GM12878 (cell line): Measurements from ENCODE around the gene MARS1. TPM values are rescaled to one million over a fixed set of nuclear protein-coding genes. Genes with fewer than 3 reads are reported as not detected.

Experiments
- BACH1 ChIP-seq: fragments of 450-650 bp; IDR thresholded peaks from 2 replicates; pipeline ENCODE4 v1.6.1; 2017; ENCODE audit warnings: mild to moderate bottlenecking, borderline replicate concordance
- CEBPZ ChIP-seq: fragments of 150-350 bp; IDR thresholded peaks from 2 replicates; pipeline ENCODE4 v1.6.1; 2016; ENCODE audit warnings: low read depth, low read length
- CREM ChIP-seq: IDR thresholded peaks from 2 replicates; pipeline ENCODE4 v1.6.1; 2014; ENCODE audit warnings: antibody characterized with exemption, low read depth
- DPF2 ChIP-seq: fragments of 450-650 bp; IDR thresholded peaks from 2 replicates; pipeline ENCODE4 v1.6.1; 2017; ENCODE audit warnings: mild to moderate bottlenecking
- E2F8 ChIP-seq: fragments of 450-650 bp; IDR thresholded peaks from 2 replicates; pipeline ENCODE4 v1.6.1; 2018; ENCODE audit warnings: mild to moderate bottlenecking, low read depth, moderate library complexity; ENCODE audit not compliant: partially characterized antibody
- EED ChIP-seq: sonication (generic); IDR thresholded peaks from 2 replicates; pipeline ENCODE4 v1.6.1; 2016; ENCODE audit warnings: antibody characterized with exemption, low read depth
- ESRRA ChIP-seq: IDR thresholded peaks from 2 replicates; pipeline ENCODE4 v1.6.1; 2012; ENCODE audit warnings: mild to moderate bottlenecking, low read length, improper control_type of control experiment
- FOS ChIP-seq: IDR thresholded peaks from 3 replicates; pipeline ENCODE4 v1.6.1; 2011; ENCODE audit warnings: borderline replicate concordance; ENCODE audit not compliant: insufficient read length; ENCODE audit errors: extremely low read depth
- HCFC1 ChIP-seq: fragments of 150-350 bp; IDR thresholded peaks from 2 replicates; pipeline ENCODE4 v1.6.1; 2014; ENCODE audit warnings: low read length
- HDGF ChIP-seq: fragments of 450-650 bp; IDR thresholded peaks from 2 replicates; pipeline ENCODE4 v1.6.1; 2016; ENCODE audit warnings: antibody characterized with exemption
- IKZF1 ChIP-seq: fragments of 450-650 bp; conservative IDR thresholded peaks from 2 replicates; pipeline ENCODE4 v1.6.1; 2017; ENCODE audit warnings: antibody characterized with exemption, mild to moderate bottlenecking
- MXI1 ChIP-seq: fragments of 150-350 bp; IDR thresholded peaks from 2 replicates; pipeline ENCODE4 v1.6.1; 2011; ENCODE audit warnings: low read depth, mild to moderate bottlenecking, inconsistent platforms, low read length, improper control_type of control experiment
- NBN ChIP-seq: fragments of 450-650 bp; IDR thresholded peaks from 2 replicates; pipeline ENCODE4 v1.6.1; 2016
- NFYB ChIP-seq: IDR thresholded peaks from 2 replicates; pipeline ENCODE4 v1.6.1; 2011; ENCODE audit warnings: low read depth, mild to moderate bottlenecking, low read length, improper control_type of control experiment, moderate library complexity; ENCODE audit not compliant: insufficient read depth
- PKNOX1 ChIP-seq: fragments of 450-650 bp; IDR thresholded peaks from 2 replicates; pipeline ENCODE4 v1.6.1; 2016; ENCODE audit warnings: mild to moderate bottlenecking
- SIX5 ChIP-seq: IDR thresholded peaks from 2 replicates; pipeline ENCODE4 v1.6.1; 2011; ENCODE audit warnings: mild to moderate bottlenecking, low read depth, low read length, moderate library complexity; ENCODE audit not compliant: severe bottlenecking
- SMAD1 ChIP-seq: fragments of 450-650 bp; IDR thresholded peaks from 2 replicates; pipeline ENCODE4 v1.6.1; 2018; ENCODE audit warnings: mild to moderate bottlenecking, low read depth; ENCODE audit not compliant: partially characterized antibody
- SREBF1 ChIP-seq: IDR thresholded peaks from 2 replicates; pipeline ENCODE4 v1.6.1; 2012; ENCODE audit warnings: mild to moderate bottlenecking, low read length
- SRF ChIP-seq, 2 experiments: IDR thresholded peaks; 2 replicates each; pipeline ENCODE4 v1.6.1; 2011; ENCODE audit warnings: low read depth in 2 of 2, low read length in 2 of 2, mild to moderate bottlenecking in 1 of 2, moderate library complexity in 1 of 2
- TAF1 ChIP-seq: IDR thresholded peaks from 2 replicates; pipeline ENCODE4 v1.6.1; 2011; ENCODE audit warnings: mild to moderate bottlenecking, low read depth, low read length, borderline replicate concordance
- YBX1 ChIP-seq: fragments of 450-650 bp; IDR thresholded peaks from 2 replicates; pipeline ENCODE4 v1.6.1; 2016; ENCODE audit warnings: antibody characterized with exemption
- ZBED1 ChIP-seq: IDR thresholded peaks from 2 replicates; pipeline ENCODE4 v1.6.1; 2016; ENCODE audit warnings: borderline replicate concordance
- ZNF274 ChIP-seq: IDR thresholded peaks from one replicate; pipeline ENCODE4 v1.8.0; 2011; ENCODE audit not compliant: insufficient read length, insufficient read depth
- polyA plus RNA-seq, 11 experiments: library from polyadenylated mRNA; depleted of rRNA in 4 of 11; unstranded in 6 of 11; stranded (reverse) in 5 of 11; fragments of >200 nt; fragmentation: Nextera tagmentation in 4 of 11; fragmentation: Illumina TruSeq in 1 of 11; extraction: Ambion mirVana in 4 of 11; extraction: Trizol in 1 of 11; gene quantifications; 1 replicate in 1 of 11; 2 replicates in 10 of 11; pipeline versions ENCODE4 v1.2.1 to v1.2.3, GENCODE V29; 2011 to 2016; ENCODE audit warnings: inconsistent platforms in 2 of 11, missing spikeins in 2 of 11, low read depth in 1 of 11
- total RNA-seq, 4 experiments: library from RNA; depleted of rRNA in 3 of 4; stranded (reverse); fragments of >200 nt in 3 of 4; fragmentation: Illumina TruSeq in 1 of 4; extraction: Trizol in 1 of 4; gene quantifications; 2 replicates each; pipeline versions ENCODE4 v1.2.1 to v1.2.3, GENCODE V29; 2013 to 2021
- TF ChIP-seq, protein P1 (sequence below): fragments of 450-650 bp; IDR thresholded peaks from 2 replicates; pipeline ENCODE4 v1.6.1; 2017; ENCODE audit warnings: low read depth, mild to moderate bottlenecking, moderate library complexity

Gene MARS1
- total and polyA plus RNA-seq, 10 of the 15 experiments (the other 5 are each of a cell fraction or from before 2014, with no cell fraction given): 72.3 to 270 (median 153) TPM

- TF ChIP-seq CEBPZ: no peak
- TF ChIP-seq DPF2: no peak; the same call in 1 of the 2 replicates
- TF ChIP-seq YBX1: no peak
- TF ChIP-seq ZBED1: no peak
- peak; percentile 59 for TF ChIP-seq IKZF1
- TF ChIP-seq ZNF274: no peak
- TF ChIP-seq BACH1: no peak
- TF ChIP-seq TAF1: no peak
- TF ChIP-seq E2F8: peak; percentile 45
- no peak for TF ChIP-seq SIX5
- TF ChIP-seq, protein P1, sequence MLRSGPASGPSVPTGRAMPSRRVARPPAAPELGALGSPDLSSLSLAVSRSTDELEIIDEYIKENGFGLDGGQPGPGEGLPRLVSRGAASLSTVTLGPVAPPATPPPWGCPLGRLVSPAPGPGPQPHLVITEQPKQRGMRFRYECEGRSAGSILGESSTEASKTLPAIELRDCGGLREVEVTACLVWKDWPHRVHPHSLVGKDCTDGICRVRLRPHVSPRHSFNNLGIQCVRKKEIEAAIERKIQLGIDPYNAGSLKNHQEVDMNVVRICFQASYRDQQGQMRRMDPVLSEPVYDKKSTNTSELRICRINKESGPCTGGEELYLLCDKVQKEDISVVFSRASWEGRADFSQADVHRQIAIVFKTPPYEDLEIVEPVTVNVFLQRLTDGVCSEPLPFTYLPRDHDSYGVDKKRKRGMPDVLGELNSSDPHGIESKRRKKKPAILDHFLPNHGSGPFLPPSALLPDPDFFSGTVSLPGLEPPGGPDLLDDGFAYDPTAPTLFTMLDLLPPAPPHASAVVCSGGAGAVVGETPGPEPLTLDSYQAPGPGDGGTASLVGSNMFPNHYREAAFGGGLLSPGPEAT: peak; percentile 87
- TF ChIP-seq ESRRA: no peak
- TF ChIP-seq HCFC1: no peak
- no peak for TF ChIP-seq HDGF
- TF ChIP-seq NBN: peak; percentile 74
- 0 out of 4 replicates have a peak, but pooled peaks of 1 of the 2 experiments have one; percentile 23 for TF ChIP-seq SRF (IDR thresholded peaks at IDR 0.05; ENCODE audit: low read depth in 2 of 2, low read length in 2 of 2)
- TF ChIP-seq FOS: no peak
- peak; percentile 87 for TF ChIP-seq CREM
- no peak for TF ChIP-seq SREBF1
- no peak for TF ChIP-seq NFYB
- TF ChIP-seq PKNOX1: peak; percentile 31; the same call in 1 of the 2 replicates
- no peak for TF ChIP-seq EED
- no peak for TF ChIP-seq MXI1
- TF ChIP-seq SMAD1: no peak
Observed at GRCh38 chr12:57459055-57459749, 28.7 kb upstream of the MARS1 start (continued).
